ENCODE results near the gene WDFY4. TPM values are rescaled to one million over a fixed set of nuclear protein-coding genes. Genes with fewer than 3 reads are reported as not detected.

The WDFY4 gene
- total RNA-seq, 6 experiments from 2014 or later: not detected

DNA sequence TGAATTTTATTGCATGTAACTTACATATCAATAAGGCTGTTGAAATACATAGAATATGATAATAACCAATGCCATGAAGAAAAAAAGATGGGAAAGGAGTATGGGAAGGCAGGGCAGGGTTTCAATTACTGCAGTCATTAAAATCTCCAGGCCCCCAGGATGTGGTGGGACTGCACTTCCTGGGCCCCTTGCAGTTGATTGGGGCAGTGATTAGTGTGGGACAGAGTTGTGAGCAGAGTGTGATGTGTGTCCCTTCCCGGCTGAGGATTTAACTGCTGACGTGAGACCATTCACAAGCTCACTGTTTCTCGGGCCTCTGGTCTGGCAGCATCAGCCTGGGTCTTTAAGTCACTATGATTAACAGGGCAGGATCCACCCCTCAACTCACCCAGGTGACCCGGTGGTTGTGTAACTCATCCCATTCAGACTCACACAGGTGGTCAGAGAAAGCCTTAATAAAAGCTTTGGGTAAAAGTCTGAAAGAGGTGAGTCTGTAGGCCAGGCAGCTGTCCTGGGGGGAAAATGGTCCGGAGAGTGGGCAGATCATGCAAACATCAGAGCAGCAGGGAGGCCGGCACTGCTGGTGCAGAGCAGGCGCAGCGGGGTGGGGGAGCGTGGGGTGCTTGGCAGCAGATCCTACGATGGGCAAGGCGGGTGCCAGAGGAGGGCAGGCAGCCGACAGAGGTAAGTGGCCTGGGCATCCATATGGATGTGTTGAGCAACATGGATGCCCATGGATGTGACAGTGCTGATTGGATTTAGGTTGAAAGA is 36.3 kb upstream of the WDFY4 start:
- Mint-ChIP-seq H3K4me1 (ENCODE audit: low read depth) (peaks cover 46% of the 10 kb centered on the region), H3K27ac (no peak overlapping the region; the same call in 1 of the 2 replicates), H3K9me3 (no peaks in the 10 kb centered on the region; the same call in 1 of the 2 replicates), H3K36me3 (ENCODE audit: low read depth) (peaks cover 17% of the 10 kb centered on the region), H3K4me3 (no peak overlapping the region), H3K27me3 (ENCODE audit: insufficient read depth) (no peaks in the 10 kb centered on the region)
- DNase-seq: no peak
- TF ChIP-seq, protein P1, sequence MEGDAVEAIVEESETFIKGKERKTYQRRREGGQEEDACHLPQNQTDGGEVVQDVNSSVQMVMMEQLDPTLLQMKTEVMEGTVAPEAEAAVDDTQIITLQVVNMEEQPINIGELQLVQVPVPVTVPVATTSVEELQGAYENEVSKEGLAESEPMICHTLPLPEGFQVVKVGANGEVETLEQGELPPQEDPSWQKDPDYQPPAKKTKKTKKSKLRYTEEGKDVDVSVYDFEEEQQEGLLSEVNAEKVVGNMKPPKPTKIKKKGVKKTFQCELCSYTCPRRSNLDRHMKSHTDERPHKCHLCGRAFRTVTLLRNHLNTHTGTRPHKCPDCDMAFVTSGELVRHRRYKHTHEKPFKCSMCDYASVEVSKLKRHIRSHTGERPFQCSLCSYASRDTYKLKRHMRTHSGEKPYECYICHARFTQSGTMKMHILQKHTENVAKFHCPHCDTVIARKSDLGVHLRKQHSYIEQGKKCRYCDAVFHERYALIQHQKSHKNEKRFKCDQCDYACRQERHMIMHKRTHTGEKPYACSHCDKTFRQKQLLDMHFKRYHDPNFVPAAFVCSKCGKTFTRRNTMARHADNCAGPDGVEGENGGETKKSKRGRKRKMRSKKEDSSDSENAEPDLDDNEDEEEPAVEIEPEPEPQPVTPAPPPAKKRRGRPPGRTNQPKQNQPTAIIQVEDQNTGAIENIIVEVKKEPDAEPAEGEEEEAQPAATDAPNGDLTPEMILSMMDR (IDR thresholded peaks at IDR 0.05): no peak

DNA sequence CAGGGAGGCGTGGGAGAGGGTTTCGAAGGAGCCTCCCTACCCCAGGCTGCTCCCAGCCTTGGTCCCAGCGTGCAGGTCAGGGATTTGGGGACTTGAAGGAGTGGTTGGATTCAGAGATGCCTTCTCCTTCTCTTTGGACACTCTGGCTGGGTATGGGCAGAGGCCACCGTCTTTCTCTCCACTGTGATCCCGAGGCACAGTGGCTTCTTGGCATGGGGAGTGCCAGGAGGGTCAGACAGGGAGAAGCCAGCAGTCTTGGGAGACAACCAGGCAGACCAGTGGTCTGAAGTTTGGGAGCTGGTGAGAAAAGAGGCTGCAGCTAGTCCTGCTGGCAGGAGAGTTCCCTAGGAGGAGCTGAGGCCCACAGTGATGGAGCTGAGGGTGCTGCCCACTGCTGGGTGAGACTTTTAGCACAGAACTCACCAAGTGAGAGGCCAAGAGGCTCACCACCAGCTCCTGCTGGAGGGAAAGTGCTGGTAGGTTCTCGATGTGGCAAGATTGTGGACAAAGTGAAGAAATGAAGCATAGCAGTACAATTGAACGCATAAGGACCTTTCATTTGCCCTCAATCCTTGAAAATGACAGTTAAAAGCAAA is 35.2 kb upstream of the WDFY4 start:
- Mint-ChIP-seq H3K4me1 (ENCODE audit: low read depth) (peaks cover 51% of the 10 kb centered on the region), H3K27me3 (ENCODE audit: insufficient read depth) (no peaks in the 10 kb centered on the region)

DNA sequence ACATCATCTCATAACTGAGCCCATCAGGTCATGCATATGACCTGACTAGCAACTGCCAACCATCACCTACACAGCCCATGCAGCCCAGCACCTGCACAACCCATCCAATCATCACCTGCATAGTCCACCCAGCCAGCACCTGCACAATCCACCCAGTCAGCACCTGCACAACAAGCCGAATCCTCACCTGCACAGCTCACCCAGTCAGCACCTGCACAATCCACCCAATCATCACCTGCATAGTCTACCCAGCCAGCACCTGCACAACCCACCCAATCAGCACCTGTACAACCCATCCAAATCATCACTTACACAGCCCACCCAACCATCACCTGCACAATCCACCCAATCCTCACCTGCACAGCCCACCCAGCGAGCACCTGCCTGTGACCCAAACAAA is 33.4 kb upstream of the WDFY4 start:
- Mint-ChIP-seq H3K36me3 (ENCODE audit: low read depth) (peaks cover 26% of the 10 kb centered on the region), H3K4me3 (no peak overlapping the region), H3K27me3 (ENCODE audit: insufficient read depth) (no peaks in the 10 kb centered on the region), H3K9me3 (no peaks in the 10 kb centered on the region), H3K27ac (no peak overlapping the region), H3K4me1 (ENCODE audit: low read depth) (peaks cover 55% of the 10 kb centered on the region)
- TF ChIP-seq, protein P1 (IDR thresholded peaks at IDR 0.05): no peak
- DNase-seq: no peak

More for the DNA sequence above, 35.2 kb upstream of the WDFY4 start:
- no peaks in the 10 kb centered on the region for H3K9me3 Mint-ChIP-seq
- peaks cover 23% of the 10 kb centered on the region for H3K36me3 Mint-ChIP-seq (ENCODE audit: low read depth)
- TF ChIP-seq, protein P1 (IDR thresholded peaks at IDR 0.05): peak; percentile 52; the same call in 1 of the 2 replicates
- DNase-seq: peak; percentile 24
- no peak overlapping the region for H3K4me3 Mint-ChIP-seq
- no peak overlapping the region for H3K27ac Mint-ChIP-seq

DNA sequence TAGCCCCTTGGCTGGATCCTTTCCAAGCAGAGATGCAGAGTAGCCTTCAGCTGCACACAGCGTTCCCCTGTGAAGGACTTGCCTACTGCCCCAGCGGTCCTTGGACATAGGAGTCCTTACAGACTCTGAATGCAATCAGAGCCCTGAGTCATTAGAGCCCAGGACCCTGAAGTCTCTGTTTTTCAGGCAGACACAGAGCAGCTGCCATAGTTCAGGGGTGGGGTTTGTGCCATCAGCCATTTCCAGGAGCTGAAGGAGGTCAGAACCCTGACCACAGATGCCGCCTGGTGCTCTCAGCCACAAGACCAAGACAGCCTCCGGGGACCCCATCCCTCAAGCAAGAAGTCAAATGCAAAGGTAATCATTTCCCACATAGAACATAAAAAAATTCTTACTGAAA is 32.8 kb upstream of the WDFY4 start:
- Mint-ChIP-seq H3K9me3 (no peaks in the 10 kb centered on the region), H3K27ac (no peak overlapping the region), H3K36me3 (ENCODE audit: low read depth) (peaks cover 26% of the 10 kb centered on the region), H3K4me3 (no peak overlapping the region), H3K4me1 (ENCODE audit: low read depth) (peaks cover 61% of the 10 kb centered on the region), H3K27me3 (ENCODE audit: insufficient read depth) (no peaks in the 10 kb centered on the region)
- DNase-seq: no peak
- TF ChIP-seq, protein P1 (IDR thresholded peaks at IDR 0.05): no peak

DNA sequence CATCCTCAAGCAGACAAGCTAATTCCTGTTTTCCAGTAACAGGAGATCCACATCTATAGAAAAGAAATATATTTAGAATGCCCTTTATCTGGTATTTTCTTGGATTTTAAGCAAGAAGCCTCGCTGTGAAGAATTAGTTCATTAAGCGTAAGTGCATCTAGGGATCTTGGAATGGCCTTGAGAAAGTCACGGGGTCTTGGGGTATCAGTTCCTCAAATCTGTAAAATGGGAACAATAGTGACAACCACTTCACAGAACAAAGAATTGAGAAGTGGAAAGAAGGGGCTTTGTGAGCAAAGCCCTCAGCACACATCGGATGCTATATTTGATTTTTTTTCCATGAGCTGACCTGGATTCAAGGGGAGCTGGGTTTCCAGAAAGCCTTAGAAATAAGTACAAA is 32.3 kb upstream of the WDFY4 start:
- TF ChIP-seq, protein P1 (IDR thresholded peaks at IDR 0.05): no peak
- Mint-ChIP-seq H3K9me3 (no peaks in the 10 kb centered on the region), H3K4me1 (ENCODE audit: low read depth) (peaks cover 63% of the 10 kb centered on the region), H3K27ac (no peak overlapping the region), H3K27me3 (ENCODE audit: insufficient read depth) (no peaks in the 10 kb centered on the region), H3K36me3 (ENCODE audit: low read depth) (peaks cover 26% of the 10 kb centered on the region), H3K4me3 (no peak overlapping the region)
- DNase-seq: no peak
